ENCODE results near the gene CCDC200. TPM values are rescaled to one million over a fixed set of nuclear protein-coding genes. Genes with fewer than 3 reads are reported as not detected.
"Not testable (repeated sequence)": the region's sequence is repeated elsewhere in the genome, so short reads cannot be mapped to it uniquely, and the experiment has no call there.

CCDC200 gene
- total and polyA plus RNA-seq, 2 donors (not counting 3 experiments of a cell fraction or from before 2014, with no cell fraction given): not detected

DNA sequence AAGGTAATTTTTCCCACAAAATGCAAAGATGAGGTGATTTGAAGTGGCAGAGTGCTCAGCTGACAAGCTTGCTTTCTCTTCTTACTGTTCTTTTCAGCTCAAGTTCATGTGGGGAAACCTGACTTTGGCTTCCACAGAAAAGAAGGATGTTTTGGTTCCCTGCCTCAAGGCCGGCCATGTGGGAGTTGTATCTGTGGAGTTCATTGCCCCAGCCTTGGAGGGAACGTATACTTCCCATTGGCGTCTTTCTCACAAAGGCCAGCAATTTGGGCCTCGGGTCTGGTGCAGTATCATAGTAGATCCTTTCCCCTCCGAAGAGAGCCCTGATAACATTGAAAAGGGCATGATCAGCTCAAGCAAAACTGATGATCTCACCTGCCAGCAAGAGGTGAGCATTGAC is 35.2 kb downstream of the CCDC200 start:
- no peak overlapping the region for H3K9ac ChIP-seq (replicated peaks; ENCODE audit: extremely low read depth, insufficient read depth, low read length)
- H3K27me3 ChIP-seq (ENCODE audit: control insufficient read depth in 2 of 2, insufficient read depth in 2 of 2, low read length in 2 of 2): no peaks in the 10 kb centered on the region
- H3K4me1 ChIP-seq (ENCODE audit: control insufficient read depth, extremely low read depth, insufficient read depth, low read length): no peaks in the 10 kb centered on the region
- FAIRE-seq: no peak
- TF ChIP-seq POLR2AphosphoS5 (IDR thresholded peaks at IDR 0.05; ENCODE audit: insufficient read depth, low read depth, low read length) (no peak), JUN (IDR thresholded peaks at IDR 0.05; ENCODE audit: borderline replicate concordance, insufficient read depth, insufficient read length, low read depth) (no peak), FOS (IDR thresholded peaks at IDR 0.05; ENCODE audit: borderline replicate concordance, insufficient read depth, low read length) (no peak), GATA2 (IDR thresholded peaks at IDR 0.05; ENCODE audit: insufficient read depth, insufficient read length, low read depth, low read length) (no peak), MYC (IDR thresholded peaks at IDR 0.05; ENCODE audit: low read depth, low read length) (no peak), POLR2A (IDR thresholded peaks at IDR 0.05; ENCODE audit: low read depth, low read length) (no peak), EZH2 (IDR thresholded peaks at IDR 0.05; ENCODE audit: borderline replicate concordance, low read depth, low read length, severe bottlenecking) (no peak)
- TF ChIP-seq, protein P1, sequence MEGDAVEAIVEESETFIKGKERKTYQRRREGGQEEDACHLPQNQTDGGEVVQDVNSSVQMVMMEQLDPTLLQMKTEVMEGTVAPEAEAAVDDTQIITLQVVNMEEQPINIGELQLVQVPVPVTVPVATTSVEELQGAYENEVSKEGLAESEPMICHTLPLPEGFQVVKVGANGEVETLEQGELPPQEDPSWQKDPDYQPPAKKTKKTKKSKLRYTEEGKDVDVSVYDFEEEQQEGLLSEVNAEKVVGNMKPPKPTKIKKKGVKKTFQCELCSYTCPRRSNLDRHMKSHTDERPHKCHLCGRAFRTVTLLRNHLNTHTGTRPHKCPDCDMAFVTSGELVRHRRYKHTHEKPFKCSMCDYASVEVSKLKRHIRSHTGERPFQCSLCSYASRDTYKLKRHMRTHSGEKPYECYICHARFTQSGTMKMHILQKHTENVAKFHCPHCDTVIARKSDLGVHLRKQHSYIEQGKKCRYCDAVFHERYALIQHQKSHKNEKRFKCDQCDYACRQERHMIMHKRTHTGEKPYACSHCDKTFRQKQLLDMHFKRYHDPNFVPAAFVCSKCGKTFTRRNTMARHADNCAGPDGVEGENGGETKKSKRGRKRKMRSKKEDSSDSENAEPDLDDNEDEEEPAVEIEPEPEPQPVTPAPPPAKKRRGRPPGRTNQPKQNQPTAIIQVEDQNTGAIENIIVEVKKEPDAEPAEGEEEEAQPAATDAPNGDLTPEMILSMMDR (IDR thresholded peaks at IDR 0.05; ENCODE audit: extremely low read depth in 1 of 2, insufficient read depth in 1 of 2, low read depth in 1 of 2, low read length in 2 of 2): no peak
- TF ChIP-seq, protein P2, sequence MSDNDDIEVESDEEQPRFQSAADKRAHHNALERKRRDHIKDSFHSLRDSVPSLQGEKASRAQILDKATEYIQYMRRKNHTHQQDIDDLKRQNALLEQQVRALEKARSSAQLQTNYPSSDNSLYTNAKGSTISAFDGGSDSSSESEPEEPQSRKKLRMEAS (IDR thresholded peaks at IDR 0.05; ENCODE audit: insufficient read depth, insufficient read length): no peak
- DNase-seq (ENCODE audit: low read depth, low spot score): no peak
- H3K36me3 ChIP-seq (ENCODE audit: control insufficient read depth in 2 of 2, extremely low read depth in 1 of 2, insufficient read depth in 2 of 2, low read length in 2 of 2): peaks cover 31 to 60% of the 10 kb centered on the region in 2 experiments
- intact Hi-C loops (cut with micrococcal nuclease) (no loop called here), dilution Hi-C loops (cut with MboI; ENCODE audit: extremely low pct_ligation_motif_present, low sequenced_read_pairs) (no loop called here)
- no peaks in the 10 kb centered on the region for H3K79me2 ChIP-seq (ENCODE audit: control insufficient read depth, insufficient read depth, low read length)
- no peak overlapping the region for H3K4me2 ChIP-seq (ENCODE audit: insufficient read depth, low read length)
- no TSS peak for BruUV-seq (replicated peaks)
- no peaks in the 10 kb centered on the region for H3K9me1 ChIP-seq (replicated peaks; ENCODE audit: control insufficient read depth, extremely low read depth, insufficient read depth, low read length)
- CTCF ChIA-PET: no interaction called here
- no peak overlapping the region for H3K27ac ChIP-seq (ENCODE audit: insufficient read depth, low read depth, low read length)
- H4K20me1 ChIP-seq (replicated peaks; ENCODE audit: control insufficient read depth, extremely low read depth, insufficient read depth, low read length): no peaks in the 10 kb centered on the region
- H3K9me3 ChIP-seq (replicated peaks; ENCODE audit: control insufficient read depth, insufficient read depth, low read length): no peaks in the 10 kb centered on the region
- H2AFZ ChIP-seq (ENCODE audit: low read depth, low read length): no peak overlapping the region
- POLR2A ChIA-PET: no interaction called here
- no peak overlapping the region for H3K4me3 ChIP-seq (replicated peaks in 1 of 3; ENCODE audit: insufficient read depth in 1 of 3, low read depth in 1 of 3, low read length in 3 of 3)

DNA sequence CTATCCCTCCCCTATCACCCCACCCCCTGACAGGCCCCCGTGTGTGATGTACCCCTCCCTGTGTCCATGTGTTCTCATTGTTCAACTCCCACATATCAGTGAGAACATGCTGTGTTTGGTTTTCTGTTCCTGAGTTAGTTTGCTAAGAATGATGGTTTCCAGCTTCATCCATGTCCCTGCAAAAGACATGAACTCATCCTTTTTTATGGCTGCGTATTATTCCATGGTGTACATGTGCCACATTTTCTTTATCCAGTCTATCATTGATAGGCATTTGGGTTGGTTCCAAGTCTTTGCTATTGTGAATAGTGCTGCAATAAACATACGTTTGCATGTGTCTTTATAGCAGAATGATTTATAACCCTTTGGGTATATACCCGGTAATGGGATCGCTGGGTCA is 41.8 kb downstream of the CCDC200 start:
- H3K9ac ChIP-seq (replicated peaks; ENCODE audit: extremely low read depth, insufficient read depth, low read length); DNase-seq (ENCODE audit: low read depth, low spot score); BruUV-seq (replicated peaks); H3K4me2 ChIP-seq (ENCODE audit: insufficient read depth, low read length); H2AFZ ChIP-seq (ENCODE audit: low read depth, low read length); H3K27ac ChIP-seq (ENCODE audit: insufficient read depth, low read depth, low read length); intact Hi-C loops (cut with micrococcal nuclease); H3K9me3 ChIP-seq (replicated peaks; ENCODE audit: control insufficient read depth, insufficient read depth, low read length); H3K79me2 ChIP-seq (ENCODE audit: control insufficient read depth, insufficient read depth, low read length); H3K27me3 ChIP-seq (ENCODE audit: control insufficient read depth in 2 of 2, insufficient read depth in 2 of 2, low read length in 2 of 2); dilution Hi-C loops (cut with MboI; ENCODE audit: extremely low pct_ligation_motif_present, low sequenced_read_pairs); H3K4me1 ChIP-seq (ENCODE audit: control insufficient read depth, extremely low read depth, insufficient read depth, low read length); FAIRE-seq; H3K9me1 ChIP-seq (replicated peaks; ENCODE audit: control insufficient read depth, extremely low read depth, insufficient read depth, low read length); H4K20me1 ChIP-seq (replicated peaks; ENCODE audit: control insufficient read depth, extremely low read depth, insufficient read depth, low read length); H3K4me3 ChIP-seq (replicated peaks in 1 of 3; ENCODE audit: insufficient read depth in 1 of 3, low read depth in 1 of 3, low read length in 3 of 3); POLR2A ChIA-PET: not testable (repeated sequence)
- peaks cover 7 to 26% of the 10 kb centered on the region in 2 experiments for H3K36me3 ChIP-seq (ENCODE audit: control insufficient read depth in 2 of 2, extremely low read depth in 1 of 2, insufficient read depth in 2 of 2, low read length in 2 of 2)
- CTCF ChIA-PET: interaction anchor here (1.6 kb wide), 1 partner anchor 162 kb away, joined by 3 read pairs; no protein-coding TSS in a partner anchor

Data from endothelial cell of umbilical vein (primary cell).